ENCODE measurements around the gene KCNJ12.
"Not testable (repeated sequence)": the region's sequence is repeated elsewhere in the genome, so short reads cannot be mapped to it uniquely, and the experiment has no call there.

Gene KCNJ12

GRCh38 chr17:21400187-21400569 lies 24.0 kb downstream of the KCNJ12 start:
- WGBS (ENCODE audit: insufficient coverage, insufficient read length): no CpG with 5 or more reads among the region's 9 CpGs
- H3K9me3 ChIP-seq (ENCODE audit: control insufficient read depth, insufficient read depth, low read length); H3K36me3 ChIP-seq (ENCODE audit: control insufficient read depth, insufficient read depth, low read length); H3K4me1 ChIP-seq (ENCODE audit: control insufficient read depth, insufficient read depth, low read length); H3K27ac ChIP-seq (ENCODE audit: low read length); DNase-seq (ENCODE audit: low read depth, low spot score); H3K27me3 ChIP-seq (ENCODE audit: control insufficient read depth, insufficient read depth, low read length); H3K4me3 ChIP-seq (ENCODE audit: low read length): not testable (repeated sequence)

GRCh38 chr17:21400816-21401593 lies 24.8 kb downstream of the KCNJ12 start:
- no CpG with 5 or more reads among the region's 15 CpGs for WGBS (ENCODE audit: insufficient coverage, insufficient read length)
- no peaks in the 10 kb centered on the region; the same call in 1 of the 2 replicates for H3K4me1 ChIP-seq (ENCODE audit: control insufficient read depth, insufficient read depth, low read length)

GRCh38 chr17:21402166-21402571 lies 26.0 kb downstream of the KCNJ12 start:
- not testable (repeated sequence) for H3K9me3 ChIP-seq (ENCODE audit: control insufficient read depth, insufficient read depth, low read length); H3K4me1 ChIP-seq (ENCODE audit: control insufficient read depth, insufficient read depth, low read length); H3K4me3 ChIP-seq (ENCODE audit: low read length); H3K27me3 ChIP-seq (ENCODE audit: control insufficient read depth, insufficient read depth, low read length); H3K27ac ChIP-seq (ENCODE audit: low read length); H3K36me3 ChIP-seq (ENCODE audit: control insufficient read depth, insufficient read depth, low read length); DNase-seq (ENCODE audit: low read depth, low spot score)
- no CpG with 5 or more reads among the region's 8 CpGs for WGBS (ENCODE audit: insufficient coverage, insufficient read length)

More at GRCh38 chr17:21400816-21401593, 24.8 kb downstream of the KCNJ12 start:
- no peaks in the 10 kb centered on the region for H3K36me3 ChIP-seq (ENCODE audit: control insufficient read depth, insufficient read depth, low read length)
- no peak overlapping the region for H3K27ac ChIP-seq (ENCODE audit: low read length)
- DNase-seq (ENCODE audit: low read depth, low spot score): no peak
- H3K9me3 ChIP-seq (ENCODE audit: control insufficient read depth, insufficient read depth, low read length): no peaks in the 10 kb centered on the region
- H3K4me3 ChIP-seq (ENCODE audit: low read length): no peak overlapping the region
- H3K27me3 ChIP-seq (ENCODE audit: control insufficient read depth, insufficient read depth, low read length): no peaks in the 10 kb centered on the region

- not testable (repeated sequence) for H3K4me3 ChIP-seq (ENCODE audit: low read length); H3K9me3 ChIP-seq (ENCODE audit: control insufficient read depth, insufficient read depth, low read length); H3K4me1 ChIP-seq (ENCODE audit: control insufficient read depth, insufficient read depth, low read length); H3K36me3 ChIP-seq (ENCODE audit: control insufficient read depth, insufficient read depth, low read length); DNase-seq (ENCODE audit: low read depth, low spot score); H3K27ac ChIP-seq (ENCODE audit: low read length); H3K27me3 ChIP-seq (ENCODE audit: control insufficient read depth, insufficient read depth, low read length)
- WGBS (ENCODE audit: insufficient coverage, insufficient read length): 100% methylated on average over 1 of the region's 3 CpGs
Observed at GRCh38 chr17:21402926-21403325, 26.8 kb downstream of the KCNJ12 start.

- H3K36me3 ChIP-seq (ENCODE audit: control insufficient read depth, insufficient read depth, low read length); DNase-seq (ENCODE audit: low read depth, low spot score); H3K9me3 ChIP-seq (ENCODE audit: control insufficient read depth, insufficient read depth, low read length); H3K27ac ChIP-seq (ENCODE audit: low read length); H3K4me3 ChIP-seq (ENCODE audit: low read length); H3K27me3 ChIP-seq (ENCODE audit: control insufficient read depth, insufficient read depth, low read length); H3K4me1 ChIP-seq (ENCODE audit: control insufficient read depth, insufficient read depth, low read length): not testable (repeated sequence)
- WGBS (ENCODE audit: insufficient coverage, insufficient read length): no CpG with 5 or more reads among the region's 8 CpGs
Observed at GRCh38 chr17:21404106-21404505, 27.9 kb downstream of the KCNJ12 start.

GRCh38 chr17:21404539-21404938 lies 28.4 kb downstream of the KCNJ12 start:
- not testable (repeated sequence) for H3K4me3 ChIP-seq (ENCODE audit: low read length); H3K27me3 ChIP-seq (ENCODE audit: control insufficient read depth, insufficient read depth, low read length); H3K9me3 ChIP-seq (ENCODE audit: control insufficient read depth, insufficient read depth, low read length); H3K27ac ChIP-seq (ENCODE audit: low read length); H3K4me1 ChIP-seq (ENCODE audit: control insufficient read depth, insufficient read depth, low read length); DNase-seq (ENCODE audit: low read depth, low spot score); H3K36me3 ChIP-seq (ENCODE audit: control insufficient read depth, insufficient read depth, low read length)
- no CpG with 5 or more reads among the region's 6 CpGs for WGBS (ENCODE audit: insufficient coverage, insufficient read length)

- H3K27me3 ChIP-seq (ENCODE audit: control insufficient read depth, insufficient read depth, low read length); DNase-seq (ENCODE audit: low read depth, low spot score); H3K4me1 ChIP-seq (ENCODE audit: control insufficient read depth, insufficient read depth, low read length); H3K4me3 ChIP-seq (ENCODE audit: low read length); H3K36me3 ChIP-seq (ENCODE audit: control insufficient read depth, insufficient read depth, low read length); H3K27ac ChIP-seq (ENCODE audit: low read length); H3K9me3 ChIP-seq (ENCODE audit: control insufficient read depth, insufficient read depth, low read length): not testable (repeated sequence)
- no CpG with 5 or more reads among the region's 26 CpGs for WGBS (ENCODE audit: insufficient coverage, insufficient read length)
Observed at GRCh38 chr17:21404956-21405731, 29.0 kb downstream of the KCNJ12 start.

GRCh38 chr17:21405904-21406400 lies 29.8 kb downstream of the KCNJ12 start:
- H3K27ac ChIP-seq (ENCODE audit: low read length); H3K36me3 ChIP-seq (ENCODE audit: control insufficient read depth, insufficient read depth, low read length); H3K4me3 ChIP-seq (ENCODE audit: low read length); H3K9me3 ChIP-seq (ENCODE audit: control insufficient read depth, insufficient read depth, low read length); DNase-seq (ENCODE audit: low read depth, low spot score); H3K4me1 ChIP-seq (ENCODE audit: control insufficient read depth, insufficient read depth, low read length); H3K27me3 ChIP-seq (ENCODE audit: control insufficient read depth, insufficient read depth, low read length): not testable (repeated sequence)
- no CpG with 5 or more reads among the region's 7 CpGs for WGBS (ENCODE audit: insufficient coverage, insufficient read length)

- DNase-seq (ENCODE audit: low read depth, low spot score); H3K36me3 ChIP-seq (ENCODE audit: control insufficient read depth, insufficient read depth, low read length); H3K4me1 ChIP-seq (ENCODE audit: control insufficient read depth, insufficient read depth, low read length); H3K4me3 ChIP-seq (ENCODE audit: low read length); H3K9me3 ChIP-seq (ENCODE audit: control insufficient read depth, insufficient read depth, low read length); H3K27me3 ChIP-seq (ENCODE audit: control insufficient read depth, insufficient read depth, low read length); H3K27ac ChIP-seq (ENCODE audit: low read length): not testable (repeated sequence)
- WGBS (ENCODE audit: insufficient coverage, insufficient read length): no CpG with 5 or more reads among the region's 5 CpGs
Observed at GRCh38 chr17:21406616-21407404, 30.7 kb downstream of the KCNJ12 start.

GRCh38 chr17:21407752-21408151 lies 31.6 kb downstream of the KCNJ12 start:
- no CpG with 5 or more reads among the region's 1 CpG for WGBS (ENCODE audit: insufficient coverage, insufficient read length)
- H3K9me3 ChIP-seq (ENCODE audit: control insufficient read depth, insufficient read depth, low read length); H3K36me3 ChIP-seq (ENCODE audit: control insufficient read depth, insufficient read depth, low read length); H3K4me1 ChIP-seq (ENCODE audit: control insufficient read depth, insufficient read depth, low read length); H3K27ac ChIP-seq (ENCODE audit: low read length); H3K27me3 ChIP-seq (ENCODE audit: control insufficient read depth, insufficient read depth, low read length); DNase-seq (ENCODE audit: low read depth, low spot score); H3K4me3 ChIP-seq (ENCODE audit: low read length): not testable (repeated sequence)
